Right ventricle myocardium superior (tissue), 1 donor: ENCODE results near the gene COX11. TPM values are rescaled to one million over a fixed set of nuclear protein-coding genes. Genes with fewer than 3 reads are reported as not detected.

Experiments used
- ATAC-seq: fragments of 200-7000 bp; cut with Tn5 transposase; one replicate; pipeline ENCODE4 v1.9.1; 2020; ENCODE audit warnings: mild to moderate bottlenecking; ENCODE audit not compliant: poor library complexity
- DNase-seq: peaks from one replicate; pipeline ENCODE4 v3.0.0-alpha.2; 2020
- intact Hi-C: fragments of 100-400 bp; cut with DNase I; formaldehyde crosslinking; loops from one replicate; pipeline ENCODE4 v1.11.2; 2022
- total RNA-seq: library from RNA; stranded (reverse); fragmentation: NEBNext Ultra II Directional; extraction: Animal tissue kit (Norgen Biotek cat#: 25700); gene quantifications from one replicate; pipeline ENCODE4 v1.2.1, GENCODE V29; 2021
- donor health status: DM: no; HTN: yes; CAD: no; lungs with severe emphysema.

The COX11 gene
- total RNA-seq, 1 donor from 2014 or later = 62.7 TPM

DNA sequence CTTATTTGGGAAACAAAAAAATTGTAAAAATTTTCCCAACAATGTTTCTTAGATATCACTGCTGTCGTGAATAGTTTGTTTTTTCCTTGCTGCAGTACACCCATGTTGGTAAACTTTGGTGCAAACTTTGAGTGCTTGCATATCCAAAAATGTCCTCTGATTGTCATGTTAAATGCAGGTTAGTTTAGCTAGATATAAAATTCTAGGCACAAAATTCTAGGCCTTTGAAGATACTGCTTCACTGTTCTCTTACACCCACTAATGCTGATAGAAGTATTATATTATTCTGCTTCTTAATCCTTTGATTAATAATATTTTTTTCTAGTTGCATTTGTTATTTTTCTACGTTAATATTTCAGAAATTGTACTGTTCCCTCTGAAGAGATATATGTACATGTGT, 51.7 kb downstream of the COX11 start:
- DNase-seq (no peak), ATAC-seq (no peak)
- intact Hi-C loops = no loop called here

Other genes with a start within 250 kb of the COX11 start
- 7.0 TPM for gene TOM1L1, start 67.8 kb downstream of the COX11 start, total RNA-seq
- 3.8 TPM for gene STXBP4, start 111 bp upstream of the COX11 start, total RNA-seq